ENCODE data around the gene HAO1. TPM values are rescaled to one million over a fixed set of nuclear protein-coding genes. Genes with fewer than 3 reads are reported as not detected.

Gene HAO1
- total RNA-seq, 1 experiment from 2014 or later: not detected

DNA sequence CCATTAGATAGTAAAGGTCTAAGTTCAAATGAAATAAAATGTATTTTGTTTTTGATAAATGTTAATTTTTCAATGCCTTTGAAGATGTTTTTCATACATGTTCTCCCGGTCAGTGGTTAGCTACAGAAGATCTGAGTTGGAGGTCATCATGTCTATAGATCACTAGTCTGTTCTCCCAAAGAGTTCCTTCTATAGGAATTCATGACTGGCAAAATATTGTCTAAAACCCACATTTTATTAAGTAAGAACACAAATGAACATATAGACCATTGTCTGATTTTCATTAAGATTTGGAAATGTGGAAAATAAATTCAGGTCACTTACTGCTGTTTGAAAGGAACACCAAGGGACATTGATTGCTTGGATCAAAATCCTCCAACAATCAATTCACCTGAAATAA is 23.6 kb downstream of the HAO1 start:
- Mint-ChIP-seq H3K36me3 (ENCODE audit: insufficient read depth, unreplicated experiment) (no peaks in the 10 kb centered on the region), H3K9me3 (ENCODE audit: unreplicated experiment) (no peaks in the 10 kb centered on the region), H3K27ac (ENCODE audit: low read depth, unreplicated experiment) (no peak overlapping the region), H3K4me1 (ENCODE audit: insufficient read depth, unreplicated experiment) (no peaks in the 10 kb centered on the region), H3K27me3 (ENCODE audit: insufficient read depth, unreplicated experiment) (no peaks in the 10 kb centered on the region), H3K4me3 (ENCODE audit: unreplicated experiment) (no peak overlapping the region)
- no peak for DNase-seq (ENCODE audit: unreplicated experiment)
- TF ChIP-seq CTCF (IDR thresholded peaks at IDR 0.05; ENCODE audit: unreplicated experiment): no peak
- ChIA-PET CTCF (interaction anchor here (0.8 to 1.4 kb wide), 3 partner anchors 8 to 20 kb away, joined by 3 to 6 read pairs (median 4); no protein-coding TSS in a partner anchor), POLR2A (interaction anchor here (0.6 kb wide), 1 partner anchor 109 kb away, joined by 3 read pairs; no protein-coding TSS in a partner anchor)
- intact Hi-C loops (cut with micrococcal nuclease): no loop called here
- BruUV-seq (replicated peaks): no TSS peak

DNA sequence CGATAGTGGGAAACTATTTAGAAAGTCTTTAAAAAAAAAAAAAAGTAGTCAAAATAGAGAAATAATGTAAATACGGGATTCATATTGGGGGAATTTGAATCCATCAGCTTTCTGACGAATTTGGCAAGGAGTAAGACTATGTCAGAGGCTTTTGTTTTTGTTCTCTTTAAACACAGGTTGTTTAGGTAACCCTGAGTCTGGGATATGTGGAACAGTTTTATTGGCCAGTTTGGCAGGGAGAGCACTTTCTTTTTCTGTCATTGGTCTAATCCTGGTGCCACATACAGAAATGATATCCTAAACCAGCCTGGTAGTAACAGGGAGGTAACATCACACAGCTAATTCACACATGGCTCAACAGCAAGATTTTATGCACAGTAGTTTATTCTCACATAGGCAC is 27.7 kb downstream of the HAO1 start:
- Mint-ChIP-seq H3K9me3 (ENCODE audit: unreplicated experiment) (no peaks in the 10 kb centered on the region), H3K27ac (ENCODE audit: low read depth, unreplicated experiment) (no peak overlapping the region), H3K4me3 (ENCODE audit: unreplicated experiment) (no peak overlapping the region), H3K36me3 (ENCODE audit: insufficient read depth, unreplicated experiment) (no peaks in the 10 kb centered on the region), H3K4me1 (ENCODE audit: insufficient read depth, unreplicated experiment) (no peaks in the 10 kb centered on the region), H3K27me3 (ENCODE audit: insufficient read depth, unreplicated experiment) (no peaks in the 10 kb centered on the region)
- intact Hi-C loops (cut with micrococcal nuclease): no loop called here
- CTCF ChIA-PET: no interaction called here
- DNase-seq (ENCODE audit: unreplicated experiment): no peak
- TF ChIP-seq CTCF (IDR thresholded peaks at IDR 0.05; ENCODE audit: unreplicated experiment): no peak
- POLR2A ChIA-PET: interaction anchor here (0.6 kb wide), 1 partner anchor 18 kb away, joined by 3 read pairs; no protein-coding TSS in a partner anchor
- no TSS peak for BruUV-seq (replicated peaks)

GRCh38 chr20:7911586-7912330 is 28.5 kb downstream of the HAO1 start:
- no peak for TF ChIP-seq CTCF (IDR thresholded peaks at IDR 0.05; ENCODE audit: unreplicated experiment)
- Mint-ChIP-seq H3K36me3 (ENCODE audit: insufficient read depth, unreplicated experiment) (no peaks in the 10 kb centered on the region), H3K27ac (ENCODE audit: low read depth, unreplicated experiment) (no peak overlapping the region), H3K27me3 (ENCODE audit: insufficient read depth, unreplicated experiment) (no peaks in the 10 kb centered on the region), H3K4me3 (ENCODE audit: unreplicated experiment) (no peak overlapping the region), H3K4me1 (ENCODE audit: insufficient read depth, unreplicated experiment) (no peaks in the 10 kb centered on the region), H3K9me3 (ENCODE audit: unreplicated experiment) (no peaks in the 10 kb centered on the region)
- ChIA-PET POLR2A (interaction anchor here (0.6 kb wide), 1 partner anchor 19 kb away, joined by 3 read pairs; no protein-coding TSS in a partner anchor), CTCF (interaction anchor here (0.8 kb wide), 1 partner anchor 15 kb away, joined by 3 read pairs; no protein-coding TSS in a partner anchor)
- intact Hi-C loops (cut with micrococcal nuclease): no loop called here
- DNase-seq (ENCODE audit: unreplicated experiment): no peak
- no TSS peak for BruUV-seq (replicated peaks)

- POLR2A ChIA-PET: interaction anchor here (0.6 kb wide), 1 partner anchor 63 kb away, joined by 3 read pairs; no protein-coding TSS in a partner anchor
- Mint-ChIP-seq H3K36me3 (ENCODE audit: insufficient read depth, unreplicated experiment) (no peaks in the 10 kb centered on the region), H3K4me3 (ENCODE audit: unreplicated experiment) (no peak overlapping the region), H3K27ac (ENCODE audit: low read depth, unreplicated experiment) (no peak overlapping the region), H3K4me1 (ENCODE audit: insufficient read depth, unreplicated experiment) (no peaks in the 10 kb centered on the region), H3K9me3 (ENCODE audit: unreplicated experiment) (no peaks in the 10 kb centered on the region), H3K27me3 (ENCODE audit: insufficient read depth, unreplicated experiment) (no peaks in the 10 kb centered on the region)
- intact Hi-C loops (cut with micrococcal nuclease): no loop called here
- CTCF ChIA-PET: interaction anchor here (0.6 to 1.6 kb wide), 5 partner anchors 8 to 1205 kb away, joined by 3 to 7 read pairs (median 5); no protein-coding TSS in a partner anchor
- no peak for DNase-seq (ENCODE audit: unreplicated experiment)
- TF ChIP-seq CTCF (IDR thresholded peaks at IDR 0.05; ENCODE audit: unreplicated experiment): no peak
- no TSS peak for BruUV-seq (replicated peaks)
Measured at GRCh38 chr20:7908905-7909304, 31.4 kb downstream of the HAO1 start.
